ENCODE results near the gene CCDC144A.
"Not testable (repeated sequence)": the region's sequence is repeated elsewhere in the genome, so short reads cannot be mapped to it uniquely, and the experiment has no call there.

CCDC144A gene

DNA sequence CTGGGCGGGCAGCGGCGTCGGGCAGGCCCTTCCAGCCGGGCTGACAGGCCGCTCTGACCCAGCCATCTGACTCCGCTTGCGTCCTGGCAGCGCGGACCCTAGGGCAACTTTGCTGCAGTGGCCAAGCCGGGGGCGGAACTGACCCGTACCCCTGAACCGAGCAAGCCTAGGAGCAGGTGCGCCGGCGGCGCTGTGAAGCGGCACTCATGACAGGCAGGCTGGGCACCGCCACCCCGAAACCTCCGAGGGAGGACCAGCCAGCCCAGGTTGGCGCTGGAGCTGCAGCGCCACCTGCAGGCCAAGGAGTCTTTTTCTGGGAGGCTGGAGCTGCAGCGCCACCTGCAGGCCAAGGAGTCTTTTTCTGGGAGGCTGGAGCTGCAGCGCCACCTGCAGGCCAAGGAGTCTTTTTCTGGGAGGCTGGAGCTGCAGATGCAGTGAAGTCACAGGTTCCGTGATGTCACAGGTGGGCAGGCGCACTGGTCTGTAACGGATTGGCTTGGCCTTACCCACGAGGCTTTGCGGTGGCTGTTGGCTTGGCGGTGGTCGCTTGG is at the start of gene CCDC144A:
Gene CCDC144A (plus strand): TSS at position 511 of the 551 bp plus-strand sequence. CDS start 160 bp downstream, outside the sequence.
- not testable (repeated sequence) for H3K36me3 ChIP-seq (ENCODE audit: control insufficient read depth in 5 of 5, insufficient read depth in 5 of 5, low read length in 5 of 5); H3K27me3 ChIP-seq (ENCODE audit: control insufficient read depth in 5 of 5, insufficient read depth in 4 of 5, low read length in 5 of 5); H3K4me1 ChIP-seq (ENCODE audit: control insufficient read depth in 5 of 5, insufficient read depth in 5 of 5, low read length in 5 of 5); H3K4me3 ChIP-seq (ENCODE audit: low read depth in 1 of 5, low read length in 5 of 5); H3K27ac ChIP-seq (ENCODE audit: low read depth, low read length); H3K9me3 ChIP-seq (ENCODE audit: control insufficient read depth in 5 of 5, low read length in 5 of 5); H3K9ac ChIP-seq (ENCODE audit: low read length in 5 of 5)

GRCh38 chr17:16649585-16649984 is 40.5 kb upstream of the CCDC144A start:
- Histone ChIP-seq H3K4me3 (ENCODE audit: low read depth in 1 of 5, low read length in 5 of 5) (no peak overlapping the region), H3K27ac (ENCODE audit: low read depth, low read length) (no peak overlapping the region), H3K27me3 (ENCODE audit: control insufficient read depth in 5 of 5, insufficient read depth in 4 of 5, low read length in 5 of 5) (no peaks in the 10 kb centered on the region), H3K4me1 (ENCODE audit: control insufficient read depth in 5 of 5, insufficient read depth in 5 of 5, low read length in 5 of 5) (peaks cover 0 to 17% (median 14%) of the 10 kb centered on the region in 5 donors), H3K9me3 (ENCODE audit: control insufficient read depth in 5 of 5, low read length in 5 of 5) (no peaks in the 10 kb centered on the region), H3K9ac (ENCODE audit: low read length in 5 of 5) (no peak overlapping the region), H3K36me3 (ENCODE audit: control insufficient read depth in 5 of 5, insufficient read depth in 5 of 5, low read length in 5 of 5) (peaks cover 9 to 18% (median 15%) of the 10 kb centered on the region in 5 donors)

GRCh38 chr17:16652252-16652651 is 37.8 kb upstream of the CCDC144A start:
- Histone ChIP-seq H3K27me3 (ENCODE audit: control insufficient read depth in 5 of 5, insufficient read depth in 4 of 5, low read length in 5 of 5) (no peaks in the 10 kb centered on the region), H3K36me3 (ENCODE audit: control insufficient read depth in 5 of 5, insufficient read depth in 5 of 5, low read length in 5 of 5) (peaks cover 1 to 13% (median 1%) of the 10 kb centered on the region in 5 donors), H3K9ac (ENCODE audit: low read length in 5 of 5) (peak overlapping the region in 2 of 5 donors; percentile 81 to 89), H3K4me3 (ENCODE audit: low read depth in 1 of 5, low read length in 5 of 5) (peak overlapping the region in 1 of 5 donors; percentile 72), H3K4me1 (ENCODE audit: control insufficient read depth in 5 of 5, insufficient read depth in 5 of 5, low read length in 5 of 5) (peaks cover 0 to 17% (median 14%) of the 10 kb centered on the region in 5 donors), H3K9me3 (ENCODE audit: control insufficient read depth in 5 of 5, low read length in 5 of 5) (no peaks in the 10 kb centered on the region), H3K27ac (ENCODE audit: low read depth, low read length) (peak overlapping the region; percentile 91)

DNA sequence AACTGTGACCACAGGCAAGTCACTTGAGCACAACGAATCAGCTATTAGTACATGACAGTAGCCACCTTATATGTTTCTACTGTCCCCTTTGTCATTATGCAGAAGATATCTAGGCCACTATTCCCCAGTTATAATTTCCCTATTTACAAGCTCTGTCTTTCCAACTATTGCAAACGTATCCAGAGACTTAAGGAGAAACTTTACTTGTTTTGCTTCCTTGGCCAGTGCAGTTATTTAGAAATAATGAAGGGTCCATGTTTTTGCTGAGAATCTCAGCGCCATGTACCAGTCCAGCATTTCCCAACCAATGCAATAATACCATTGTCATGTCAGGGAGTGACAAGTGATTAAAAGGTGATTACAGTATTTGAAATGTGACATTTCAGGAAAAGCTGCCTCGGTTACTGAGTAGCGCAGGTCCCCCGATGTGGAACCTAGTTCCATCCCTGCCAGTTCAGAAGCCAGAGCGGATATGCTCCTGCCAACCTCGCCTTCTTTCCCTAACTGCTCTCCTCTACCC is 37.1 kb upstream of the CCDC144A start:
- H3K27me3 ChIP-seq (ENCODE audit: control insufficient read depth in 5 of 5, insufficient read depth in 4 of 5, low read length in 5 of 5): no peaks in the 10 kb centered on the region

DNA sequence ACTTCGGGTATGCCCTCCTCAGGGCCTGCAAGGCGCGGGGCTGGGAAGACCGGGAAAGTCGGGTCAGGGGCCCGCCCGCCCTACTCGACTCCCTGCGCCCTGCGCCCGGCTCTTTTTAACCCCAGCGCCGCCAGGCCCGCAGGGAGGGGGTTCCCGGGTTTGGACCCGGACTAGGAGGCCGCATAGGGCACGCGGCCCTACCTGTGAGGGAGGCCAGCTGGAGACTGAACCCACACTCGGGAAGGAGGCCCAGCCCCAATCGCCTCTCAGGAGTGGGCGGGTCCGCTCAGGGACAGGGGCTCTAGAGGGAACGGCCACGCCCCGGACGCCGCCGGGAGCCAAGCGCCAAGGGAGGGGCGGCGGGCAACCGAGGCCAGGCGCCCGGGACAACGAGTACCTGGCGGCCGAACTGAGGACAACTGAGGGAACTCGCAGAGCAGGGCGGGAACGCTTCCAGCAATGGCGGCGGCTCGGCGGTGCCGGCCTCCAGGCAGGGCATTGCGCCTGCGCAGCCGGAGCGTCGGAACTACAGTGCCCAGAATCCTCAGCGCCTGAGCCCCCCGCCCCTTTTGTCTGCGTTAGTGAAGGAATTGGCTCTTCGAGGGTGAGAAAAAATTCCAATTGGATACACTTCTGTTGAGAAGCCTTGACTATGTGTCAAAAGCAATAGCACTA is 36.5 kb upstream of the CCDC144A start, which contains the start of gene ZNF624:
Gene ZNF624 (minus strand): TSS at position 484 of the 675 bp plus-strand sequence.
- Histone ChIP-seq H3K36me3 (ENCODE audit: control insufficient read depth in 5 of 5, insufficient read depth in 5 of 5, low read length in 5 of 5) (peaks cover 0 to 13% (median 0%) of the 10 kb centered on the region in 5 donors), H3K4me3 (ENCODE audit: low read depth in 1 of 5, low read length in 5 of 5) (peak within 1 kb of the TSS; percentile 72 to 87 (median 78)), H3K4me1 (ENCODE audit: control insufficient read depth in 5 of 5, insufficient read depth in 5 of 5, low read length in 5 of 5) (peaks cover 0 to 17% (median 14%) of the 10 kb centered on the region in 5 donors), H3K27ac (ENCODE audit: low read depth, low read length) (peak within 1 kb of the TSS; percentile 91), H3K9ac (ENCODE audit: low read length in 5 of 5) (peak within 1 kb of the TSS; percentile 69 to 96 (median 81)), H3K9me3 (ENCODE audit: control insufficient read depth in 5 of 5, low read length in 5 of 5) (no peaks in the 10 kb centered on the region), H3K27me3 (ENCODE audit: control insufficient read depth in 5 of 5, insufficient read depth in 4 of 5, low read length in 5 of 5) (no peaks in the 10 kb centered on the region)

More for the DNA sequence above, 37.1 kb upstream of the CCDC144A start:
- Histone ChIP-seq H3K27ac (ENCODE audit: low read depth, low read length) (peak overlapping the region; percentile 91), H3K4me1 (ENCODE audit: control insufficient read depth in 5 of 5, insufficient read depth in 5 of 5, low read length in 5 of 5) (peaks cover 0 to 17% (median 14%) of the 10 kb centered on the region in 5 donors), H3K9me3 (ENCODE audit: control insufficient read depth in 5 of 5, low read length in 5 of 5) (no peaks in the 10 kb centered on the region), H3K36me3 (ENCODE audit: control insufficient read depth in 5 of 5, insufficient read depth in 5 of 5, low read length in 5 of 5) (peaks cover 0 to 13% (median 0%) of the 10 kb centered on the region in 5 donors), H3K4me3 (ENCODE audit: low read depth in 1 of 5, low read length in 5 of 5) (peak overlapping the region; percentile 72 to 87 (median 78)), H3K9ac (ENCODE audit: low read length in 5 of 5) (peak overlapping the region; percentile 69 to 96 (median 81))

- no peak overlapping the region for H3K4me3 ChIP-seq (ENCODE audit: low read depth in 1 of 5, low read length in 5 of 5)
- H3K36me3 ChIP-seq (ENCODE audit: control insufficient read depth in 5 of 5, insufficient read depth in 5 of 5, low read length in 5 of 5): no peaks in the 10 kb centered on the region
- H3K4me1 ChIP-seq (ENCODE audit: control insufficient read depth in 5 of 5, insufficient read depth in 5 of 5, low read length in 5 of 5): no peaks in the 10 kb centered on the region
- H3K9ac ChIP-seq (ENCODE audit: low read length in 5 of 5): no peak overlapping the region
- H3K9me3 ChIP-seq (ENCODE audit: control insufficient read depth in 5 of 5, low read length in 5 of 5): peaks cover 0 to 3% (median 0%) of the 10 kb centered on the region in 5 donors
- no peak overlapping the region for H3K27ac ChIP-seq (ENCODE audit: low read depth, low read length)
- H3K27me3 ChIP-seq (ENCODE audit: control insufficient read depth in 5 of 5, insufficient read depth in 4 of 5, low read length in 5 of 5): no peaks in the 10 kb centered on the region
These were observed 28.8 kb upstream of the CCDC144A start for GRCh38 chr17:16661217-16661616.

DNA sequence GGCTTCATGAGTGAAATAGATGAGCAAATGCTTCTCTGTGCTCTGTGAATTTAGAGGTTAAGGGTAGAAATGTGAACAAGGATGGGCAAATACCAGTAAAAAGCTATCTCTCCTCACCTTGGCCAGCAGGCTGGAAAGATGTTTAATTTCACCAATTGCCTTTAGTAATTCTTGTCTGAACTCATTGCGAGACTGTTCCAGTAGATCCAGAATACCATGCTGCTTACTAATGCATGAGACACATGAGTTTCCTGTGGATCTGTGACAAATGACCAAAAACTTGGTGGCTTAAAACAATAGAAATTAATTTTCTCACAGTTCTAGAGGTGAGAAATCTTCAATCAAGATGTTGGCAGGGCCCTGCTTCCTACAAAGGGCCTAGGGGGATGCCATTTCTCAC is 27.1 kb upstream of the CCDC144A start:
- no peaks in the 10 kb centered on the region for H3K36me3 ChIP-seq (ENCODE audit: control insufficient read depth in 5 of 5, insufficient read depth in 5 of 5, low read length in 5 of 5)

GRCh38 chr17:16666553-16666906 is 23.5 kb upstream of the CCDC144A start:
- H3K4me3 ChIP-seq (ENCODE audit: low read depth in 1 of 5, low read length in 5 of 5): peak overlapping the region in 1 of 5 donors; percentile 52
- not testable (repeated sequence) for H3K9ac ChIP-seq (ENCODE audit: low read length in 5 of 5); H3K27me3 ChIP-seq (ENCODE audit: control insufficient read depth in 5 of 5, insufficient read depth in 4 of 5, low read length in 5 of 5); H3K27ac ChIP-seq (ENCODE audit: low read depth, low read length); H3K4me1 ChIP-seq (ENCODE audit: control insufficient read depth in 5 of 5, insufficient read depth in 5 of 5, low read length in 5 of 5); H3K9me3 ChIP-seq (ENCODE audit: control insufficient read depth in 5 of 5, low read length in 5 of 5); H3K36me3 ChIP-seq (ENCODE audit: control insufficient read depth in 5 of 5, insufficient read depth in 5 of 5, low read length in 5 of 5)

More for the DNA sequence above, 27.1 kb upstream of the CCDC144A start:
- peaks cover 0 to 3% (median 0%) of the 10 kb centered on the region in 5 donors for H3K27me3 ChIP-seq (ENCODE audit: control insufficient read depth in 5 of 5, insufficient read depth in 4 of 5, low read length in 5 of 5)
- H3K4me1 ChIP-seq (ENCODE audit: control insufficient read depth in 5 of 5, insufficient read depth in 5 of 5, low read length in 5 of 5): peaks cover 0 to 10% (median 8%) of the 10 kb centered on the region in 5 donors
- no peak overlapping the region for H3K4me3 ChIP-seq (ENCODE audit: low read depth in 1 of 5, low read length in 5 of 5)
- no peak overlapping the region for H3K27ac ChIP-seq (ENCODE audit: low read depth, low read length)
- no peak overlapping the region for H3K9ac ChIP-seq (ENCODE audit: low read length in 5 of 5)
- H3K9me3 ChIP-seq (ENCODE audit: control insufficient read depth in 5 of 5, low read length in 5 of 5): peaks cover 0 to 3% (median 0%) of the 10 kb centered on the region in 5 donors

GRCh38 chr17:16666907-16667636 is 23.0 kb upstream of the CCDC144A start:
- H3K9me3 ChIP-seq (ENCODE audit: control insufficient read depth in 5 of 5, low read length in 5 of 5); H3K36me3 ChIP-seq (ENCODE audit: control insufficient read depth in 5 of 5, insufficient read depth in 5 of 5, low read length in 5 of 5); H3K9ac ChIP-seq (ENCODE audit: low read length in 5 of 5); H3K27me3 ChIP-seq (ENCODE audit: control insufficient read depth in 5 of 5, insufficient read depth in 4 of 5, low read length in 5 of 5); H3K27ac ChIP-seq (ENCODE audit: low read depth, low read length); H3K4me1 ChIP-seq (ENCODE audit: control insufficient read depth in 5 of 5, insufficient read depth in 5 of 5, low read length in 5 of 5): not testable (repeated sequence)
- peak overlapping the region in 2 of 5 donors; percentile 42 to 52 for H3K4me3 ChIP-seq (ENCODE audit: low read depth in 1 of 5, low read length in 5 of 5)
